Measurements from ENCODE around the gene CDCA7L.

The CDCA7L gene

DNA sequence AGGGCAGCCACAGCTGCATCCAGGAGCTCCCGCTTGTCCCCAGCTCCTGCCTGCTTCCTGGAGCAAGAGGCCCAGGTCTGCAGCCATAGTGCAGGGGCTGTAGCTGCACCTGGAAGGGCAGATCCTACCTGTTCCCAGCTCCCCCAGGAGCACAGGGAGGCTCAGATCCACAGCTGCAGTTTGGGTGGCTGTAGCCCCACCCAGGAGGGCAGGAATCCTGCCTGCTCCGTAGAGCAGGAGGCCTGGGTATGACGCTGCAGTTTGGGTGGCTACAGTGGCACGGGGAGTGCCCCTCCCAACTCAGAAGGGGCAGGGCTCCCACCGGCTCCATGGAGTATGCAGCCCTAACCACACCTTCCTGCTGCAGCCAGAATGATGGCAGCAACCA lies 26.7 kb upstream of the CDCA7L start:
- no peaks in the 10 kb centered on the region for H4K20me1 ChIP-seq (ENCODE audit: low read depth, low read length)
- H3K4me3 ChIP-seq (ENCODE audit: insufficient read depth, low read length, poor library complexity, severe bottlenecking), result no peak overlapping the region
- no peak overlapping the region for H3K27ac ChIP-seq (ENCODE audit: low read depth, low read length)
- no peak for TF ChIP-seq EZH2phosphoT487 (conservative IDR thresholded peaks at IDR 0.05; ENCODE audit: low read length)
- TF ChIP-seq, protein P1, sequence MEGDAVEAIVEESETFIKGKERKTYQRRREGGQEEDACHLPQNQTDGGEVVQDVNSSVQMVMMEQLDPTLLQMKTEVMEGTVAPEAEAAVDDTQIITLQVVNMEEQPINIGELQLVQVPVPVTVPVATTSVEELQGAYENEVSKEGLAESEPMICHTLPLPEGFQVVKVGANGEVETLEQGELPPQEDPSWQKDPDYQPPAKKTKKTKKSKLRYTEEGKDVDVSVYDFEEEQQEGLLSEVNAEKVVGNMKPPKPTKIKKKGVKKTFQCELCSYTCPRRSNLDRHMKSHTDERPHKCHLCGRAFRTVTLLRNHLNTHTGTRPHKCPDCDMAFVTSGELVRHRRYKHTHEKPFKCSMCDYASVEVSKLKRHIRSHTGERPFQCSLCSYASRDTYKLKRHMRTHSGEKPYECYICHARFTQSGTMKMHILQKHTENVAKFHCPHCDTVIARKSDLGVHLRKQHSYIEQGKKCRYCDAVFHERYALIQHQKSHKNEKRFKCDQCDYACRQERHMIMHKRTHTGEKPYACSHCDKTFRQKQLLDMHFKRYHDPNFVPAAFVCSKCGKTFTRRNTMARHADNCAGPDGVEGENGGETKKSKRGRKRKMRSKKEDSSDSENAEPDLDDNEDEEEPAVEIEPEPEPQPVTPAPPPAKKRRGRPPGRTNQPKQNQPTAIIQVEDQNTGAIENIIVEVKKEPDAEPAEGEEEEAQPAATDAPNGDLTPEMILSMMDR (IDR thresholded peaks at IDR 0.05; ENCODE audit: insufficient read depth, low read length, poor library complexity, severe bottlenecking), result no peak
- no peaks in the 10 kb centered on the region for H3K9me2 ChIP-seq (replicated peaks; ENCODE audit: insufficient read depth, low read length)
- H3F3A ChIP-seq (ENCODE audit: insufficient read depth), result no peaks in the 10 kb centered on the region
- H2AFZ ChIP-seq (ENCODE audit: low read depth, low read length, severe bottlenecking), result no peak overlapping the region
- no peak overlapping the region for H3K4me2 ChIP-seq (ENCODE audit: low read depth, low read length, poor library complexity, severe bottlenecking)
- no peaks in the 10 kb centered on the region for H3K9me3 ChIP-seq (ENCODE audit: insufficient read depth, low read length)
- H3K36me3 ChIP-seq (ENCODE audit: low read length), result no peaks in the 10 kb centered on the region
- H3K79me2 ChIP-seq (ENCODE audit: insufficient read depth, low read length), result no peaks in the 10 kb centered on the region
- no peak overlapping the region for H3K9ac ChIP-seq (ENCODE audit: low read length)
- no peaks in the 10 kb centered on the region for H3K27me3 ChIP-seq (ENCODE audit: low read length)

DNA sequence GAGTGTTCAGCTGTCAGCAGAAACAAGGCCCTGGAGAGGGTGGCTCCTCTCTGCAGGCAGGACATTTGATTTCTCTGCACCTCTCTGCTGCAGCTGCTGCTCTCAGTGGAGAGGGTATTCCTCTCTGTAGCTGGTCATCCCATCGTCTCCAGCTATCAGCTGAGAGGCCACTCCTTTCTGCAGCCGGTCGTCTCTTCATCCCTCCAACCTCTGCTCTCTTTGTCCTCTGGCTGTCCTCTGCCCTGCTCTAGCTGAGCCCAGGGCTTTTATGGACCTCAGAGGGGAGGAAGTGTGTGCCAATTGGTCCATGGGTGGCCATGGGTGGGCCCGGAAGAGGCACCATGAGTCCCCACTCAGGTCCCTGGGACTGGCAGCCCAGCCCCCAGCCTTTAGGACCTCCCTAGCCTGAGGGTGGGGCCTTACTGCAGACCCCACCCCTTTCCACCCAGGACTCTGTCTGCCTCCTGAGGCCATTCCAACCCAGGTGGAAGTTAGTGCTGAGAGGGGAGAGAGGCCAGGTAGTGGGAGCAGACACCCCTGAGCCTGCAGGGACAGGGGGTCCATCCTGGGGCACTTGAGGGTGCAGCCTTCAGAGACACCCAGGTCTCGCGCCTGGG lies 26.2 kb upstream of the CDCA7L start:
- no peaks in the 10 kb centered on the region for H3K36me3 ChIP-seq (ENCODE audit: low read length)
- TF ChIP-seq, protein P1 (IDR thresholded peaks at IDR 0.05; ENCODE audit: insufficient read depth, low read length, poor library complexity, severe bottlenecking), result no peak
- TF ChIP-seq EZH2phosphoT487 (conservative IDR thresholded peaks at IDR 0.05; ENCODE audit: low read length), result no peak
- H4K20me1 ChIP-seq (ENCODE audit: low read depth, low read length), result no peaks in the 10 kb centered on the region
- H3K9me3 ChIP-seq (ENCODE audit: insufficient read depth, low read length), result no peaks in the 10 kb centered on the region
- no peaks in the 10 kb centered on the region for H3K9me2 ChIP-seq (replicated peaks; ENCODE audit: insufficient read depth, low read length)
- H3F3A ChIP-seq (ENCODE audit: insufficient read depth), result no peaks in the 10 kb centered on the region
- no peak overlapping the region for H2AFZ ChIP-seq (ENCODE audit: low read depth, low read length, severe bottlenecking)
- H3K4me3 ChIP-seq (ENCODE audit: insufficient read depth, low read length, poor library complexity, severe bottlenecking), result no peak overlapping the region
- H3K4me2 ChIP-seq (ENCODE audit: low read depth, low read length, poor library complexity, severe bottlenecking), result no peak overlapping the region
- H3K79me2 ChIP-seq (ENCODE audit: insufficient read depth, low read length), result no peaks in the 10 kb centered on the region
- H3K9ac ChIP-seq (ENCODE audit: low read length), result no peak overlapping the region
- no peaks in the 10 kb centered on the region for H3K27me3 ChIP-seq (ENCODE audit: low read length)
- no peak overlapping the region for H3K27ac ChIP-seq (ENCODE audit: low read depth, low read length)

GRCh38 chr7:21969822-21970221 lies 24.1 kb upstream of the CDCA7L start:
- Histone ChIP-seq H3K9me3 (ENCODE audit: insufficient read depth, low read length) (no peaks in the 10 kb centered on the region), H3K9ac (ENCODE audit: low read length) (no peak overlapping the region), H3K79me2 (ENCODE audit: insufficient read depth, low read length) (no peaks in the 10 kb centered on the region), H3K4me2 (ENCODE audit: low read depth, low read length, poor library complexity, severe bottlenecking) (no peak overlapping the region), H3K9me2 (replicated peaks; ENCODE audit: insufficient read depth, low read length) (no peaks in the 10 kb centered on the region), H3K4me3 (ENCODE audit: insufficient read depth, low read length, poor library complexity, severe bottlenecking) (no peak overlapping the region), H3F3A (ENCODE audit: insufficient read depth) (no peaks in the 10 kb centered on the region), H3K36me3 (ENCODE audit: low read length) (no peaks in the 10 kb centered on the region), H4K20me1 (ENCODE audit: low read depth, low read length) (no peaks in the 10 kb centered on the region), H2AFZ (ENCODE audit: low read depth, low read length, severe bottlenecking) (no peak overlapping the region), H3K27me3 (ENCODE audit: low read length) (no peaks in the 10 kb centered on the region), H3K27ac (ENCODE audit: low read depth, low read length) (no peak overlapping the region)
- TF ChIP-seq EZH2phosphoT487 (conservative IDR thresholded peaks at IDR 0.05; ENCODE audit: low read length), result no peak
- TF ChIP-seq, protein P1 (IDR thresholded peaks at IDR 0.05; ENCODE audit: insufficient read depth, low read length, poor library complexity, severe bottlenecking), result no peak
